Body of pancreas (tissue), 4 donors: ENCODE data around the gene ODF2.

Experiments
- CTCF ChIP-seq, 7 experiments: fragments of 450-650 bp in 4 of 7; fragments of 200-600 bp in 3 of 7; sonication (generic) in 3 of 7; IDR thresholded peaks; one replicate each; pipeline ENCODE4 v1.5.1; 2016 to 2019; ENCODE audit warnings: antibody characterized with exemption in 7 of 7
- POLR2A ChIP-seq, 3 donors: fragments of 450-650 bp; IDR thresholded peaks; one replicate each; pipeline ENCODE4 v1.6.1; 2016; ENCODE audit warnings: antibody characterized with exemption in 3 of 3, mild to moderate bottlenecking in 2 of 3

- no peak for TF ChIP-seq CTCF (IDR thresholded peaks at IDR 0.05)
- no peak for TF ChIP-seq POLR2A (IDR thresholded peaks at IDR 0.05)
Measured at GRCh38 chr9:128435611-128436010, 20.2 kb upstream of the ODF2 start.
